Measurements from ENCODE around the gene PAPSS1.

GRCh38 chr4:107579099-107579498 lies 140.9 kb downstream of the PAPSS1 start:
- TF ChIP-seq GATA2 (IDR thresholded peaks at IDR 0.05; ENCODE audit: low read depth, low read length) (no peak), GATA3 (IDR thresholded peaks at IDR 0.05; ENCODE audit: low read depth, low read length) (no peak)
